KMS-11 (cell line): Measurements from ENCODE around the gene POU6F2.

Experiments used
- H2AFZ ChIP-seq: fragments of 200-600 bp; sonication (generic); 2 replicates; pipeline ENCODE4 v1.6.1; 2016; ENCODE audit warnings: antibody characterized with exemption, mixed run types, low read depth
- H3K27ac ChIP-seq: fragments of 200-600 bp; sonication (generic); 2 replicates; pipeline ENCODE4 v1.6.1; 2016; ENCODE audit warnings: mild to moderate bottlenecking, mixed run types
- H3K27me3 ChIP-seq: fragments of 200-600 bp; sonication (generic); 2 replicates; pipeline ENCODE4 v1.6.1; 2017; ENCODE audit warnings: mild to moderate bottlenecking, low read depth, mixed run types, moderate library complexity; ENCODE audit not compliant: insufficient read depth
- H3K36me3 ChIP-seq: fragments of 200-600 bp; sonication (generic); 2 replicates; pipeline ENCODE4 v1.6.1; 2017; ENCODE audit warnings: mild to moderate bottlenecking, mixed run types; ENCODE audit not compliant: insufficient read depth
- H3K4me1 ChIP-seq: fragments of 200-600 bp; sonication (generic); 2 replicates; pipeline ENCODE4 v1.6.1; 2016; ENCODE audit warnings: mild to moderate bottlenecking, low read depth, mixed run types; ENCODE audit not compliant: poor library complexity, severe bottlenecking
- H3K4me2 ChIP-seq: fragments of 200-600 bp; sonication (generic); 2 replicates; pipeline ENCODE4 v1.7.0; 2016; ENCODE audit warnings: mild to moderate bottlenecking, mixed run types
- H3K4me3 ChIP-seq: fragments of 200-600 bp; sonication (generic); IDR thresholded peaks from 2 replicates; pipeline ENCODE4 v1.6.1; 2017; ENCODE audit warnings: low read depth, low read length, mixed read lengths; ENCODE audit not compliant: insufficient read depth
- H3K79me2 ChIP-seq: fragments of 200-600 bp; sonication (generic); 2 replicates; pipeline ENCODE4 v1.6.1; 2016; ENCODE audit warnings: low read depth, mixed run types; ENCODE audit not compliant: insufficient read depth
- H3K9ac ChIP-seq: fragments of 200-600 bp; sonication (generic); 2 replicates; pipeline ENCODE4 v1.6.1; 2016; ENCODE audit warnings: mild to moderate bottlenecking, mixed run types
- H4K20me1 ChIP-seq: fragments of 200-600 bp; sonication (generic); 2 replicates; pipeline ENCODE4 v1.6.1; 2016; ENCODE audit warnings: mild to moderate bottlenecking, mixed run types; ENCODE audit not compliant: insufficient read depth
- CTCF ChIP-seq: fragments of 200-600 bp; sonication (generic); conservative IDR thresholded peaks from 2 replicates; pipeline ENCODE4 v1.6.1; 2017; ENCODE audit warnings: low read depth, mild to moderate bottlenecking, antibody characterized with exemption, low read length, moderate library complexity, mixed read lengths

Gene POU6F2

GRCh38 chr7:39260279-39260844, 282.7 kb downstream of the POU6F2 start:
- Histone ChIP-seq H3K4me3 (no peak overlapping the region), H3K9ac (no peak overlapping the region), H4K20me1 (no peaks in the 10 kb centered on the region), H3K27ac (no peak overlapping the region), H3K36me3 (no peaks in the 10 kb centered on the region), H3K4me1 (no peaks in the 10 kb centered on the region), H3K27me3 (no peaks in the 10 kb centered on the region), H3K79me2 (no peaks in the 10 kb centered on the region), H2AFZ (no peak overlapping the region), H3K4me2 (no peak overlapping the region)
- TF ChIP-seq CTCF: no peak

- Histone ChIP-seq H3K4me2 (no peak overlapping the region), H3K27ac (no peak overlapping the region), H3K36me3 (no peaks in the 10 kb centered on the region), H3K27me3 (no peaks in the 10 kb centered on the region), H3K79me2 (no peaks in the 10 kb centered on the region), H2AFZ (no peak overlapping the region), H3K9ac (no peak overlapping the region), H4K20me1 (no peaks in the 10 kb centered on the region), H3K4me1 (no peaks in the 10 kb centered on the region), H3K4me3 (no peak overlapping the region)
- no peak for TF ChIP-seq CTCF
Measured at GRCh38 chr7:39261771-39262170, 284.1 kb downstream of the POU6F2 start.

GRCh38 chr7:39265641-39266591, 288.2 kb downstream of the POU6F2 start:
- Histone ChIP-seq H3K4me1 (no peaks in the 10 kb centered on the region), H3K79me2 (no peaks in the 10 kb centered on the region), H2AFZ (no peak overlapping the region), H3K36me3 (no peaks in the 10 kb centered on the region), H3K4me2 (no peak overlapping the region), H4K20me1 (no peaks in the 10 kb centered on the region), H3K27me3 (no peaks in the 10 kb centered on the region), H3K4me3 (no peak overlapping the region), H3K27ac (no peak overlapping the region), H3K9ac (no peak overlapping the region)
- no peak for TF ChIP-seq CTCF

- Histone ChIP-seq H2AFZ (no peak overlapping the region), H4K20me1 (no peaks in the 10 kb centered on the region)
- TF ChIP-seq CTCF: no peak
Measured at GRCh38 chr7:39269034-39269433, 291.3 kb downstream of the POU6F2 start.

More at GRCh38 chr7:39269034-39269433, 291.3 kb downstream of the POU6F2 start:
- Histone ChIP-seq H3K4me3 (no peak overlapping the region), H3K36me3 (no peaks in the 10 kb centered on the region), H3K4me1 (no peaks in the 10 kb centered on the region), H3K9ac (no peak overlapping the region), H3K27ac (no peak overlapping the region), H3K27me3 (no peaks in the 10 kb centered on the region), H3K79me2 (no peaks in the 10 kb centered on the region), H3K4me2 (no peak overlapping the region)
